GM21526 (cell line): ENCODE results near the gene C19orf85.
A peak's percentile ranks its signal among the peaks of the same experiment; 100 is the strongest.
"Not testable (repeated sequence)": the region's sequence is repeated elsewhere in the genome, so short reads cannot be mapped to it uniquely, and the experiment has no call there.

Experiments
- ATAC-seq: cut with Tn5 transposase; IDR thresholded peaks from one replicate; pipeline ENCODE4 v1.9.1; 2021; ENCODE audit warnings: moderate library complexity; ENCODE audit not compliant: unreplicated experiment, low FRiP score

The C19orf85 gene

DNA sequence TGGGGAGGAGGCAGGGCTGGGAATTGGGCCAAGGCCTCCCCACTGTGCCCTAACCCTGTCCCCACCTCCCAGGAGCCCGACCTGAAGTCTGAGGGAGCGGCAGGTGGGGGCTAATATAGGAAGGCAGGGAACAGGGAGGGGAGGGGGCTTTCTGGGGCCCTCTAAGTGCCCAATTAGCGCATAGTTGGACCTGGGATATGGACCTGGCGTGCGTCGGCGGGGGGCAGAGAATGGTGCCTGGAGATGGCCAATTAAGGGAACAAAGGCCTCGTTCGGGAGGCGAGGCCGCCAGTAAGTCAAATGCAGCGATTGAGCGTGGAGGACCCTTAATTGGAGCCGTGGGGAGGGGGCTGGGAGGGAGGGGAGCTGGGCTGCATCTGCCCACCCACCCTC lies at the start of gene C19orf85:
TSS of gene C19orf85 (minus strand) at position 90 of the 393 bp plus-strand sequence. CDS start 197 bp downstream, outside the sequence.
- no peak for ATAC-seq

DNA sequence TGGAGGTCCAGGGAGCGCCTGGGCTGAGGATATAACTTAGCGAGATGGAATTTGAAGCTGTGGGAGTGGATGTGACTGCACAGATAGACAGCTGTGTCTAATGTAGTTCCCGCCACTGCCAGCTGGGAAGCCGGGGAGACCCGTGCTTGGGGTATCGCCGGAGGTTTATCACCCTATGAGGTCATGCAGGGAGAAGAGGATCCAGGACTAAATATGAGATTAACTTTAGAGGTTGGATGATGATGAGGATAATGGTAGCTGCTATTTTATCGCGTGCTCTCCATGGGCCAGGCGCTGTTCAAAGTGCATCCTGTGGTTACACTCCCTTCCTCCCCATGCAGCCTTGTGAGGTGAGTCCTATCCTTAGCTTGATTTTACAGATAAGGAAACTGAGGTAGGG lies 43.6 kb upstream of the C19orf85 start:
- ATAC-seq, result no peak

DNA sequence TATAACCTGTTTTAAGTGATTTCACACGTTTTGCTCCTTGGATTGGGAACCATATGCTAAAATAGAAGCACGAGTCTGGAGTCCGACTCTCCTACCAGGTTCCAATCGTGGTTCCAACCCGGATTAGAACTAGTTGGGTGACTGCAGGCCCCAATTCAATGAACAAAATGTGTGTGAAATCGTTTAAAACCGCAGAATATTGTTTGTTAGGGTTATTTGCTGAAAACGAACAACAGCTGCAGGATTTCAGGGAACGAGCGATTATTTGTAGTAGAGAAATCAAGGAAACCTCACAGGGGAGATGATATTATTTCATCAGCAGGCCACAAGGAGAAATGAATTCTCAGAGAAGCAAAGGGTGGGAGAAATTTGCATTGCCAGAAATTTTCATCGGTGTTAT lies 40.4 kb upstream of the C19orf85 start:
- no peak for ATAC-seq

DNA sequence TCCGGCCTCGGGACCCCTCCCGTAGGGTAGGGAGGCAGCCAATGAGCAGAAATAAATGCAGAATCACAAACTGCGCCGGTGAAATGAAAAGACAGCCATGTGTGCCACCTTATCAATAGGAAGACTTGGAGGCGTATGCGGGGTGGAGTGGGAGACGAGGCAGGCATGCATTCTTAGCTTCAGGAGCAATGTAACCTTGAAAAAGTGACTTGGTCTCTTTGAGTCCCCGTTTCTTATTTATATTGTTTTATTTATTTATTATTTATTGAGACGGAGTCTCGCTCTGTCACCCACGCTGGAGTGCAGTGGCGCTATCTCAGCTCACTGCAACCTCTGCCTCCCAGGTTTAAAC lies 39.7 kb upstream of the C19orf85 start:
- ATAC-seq, result no peak

DNA sequence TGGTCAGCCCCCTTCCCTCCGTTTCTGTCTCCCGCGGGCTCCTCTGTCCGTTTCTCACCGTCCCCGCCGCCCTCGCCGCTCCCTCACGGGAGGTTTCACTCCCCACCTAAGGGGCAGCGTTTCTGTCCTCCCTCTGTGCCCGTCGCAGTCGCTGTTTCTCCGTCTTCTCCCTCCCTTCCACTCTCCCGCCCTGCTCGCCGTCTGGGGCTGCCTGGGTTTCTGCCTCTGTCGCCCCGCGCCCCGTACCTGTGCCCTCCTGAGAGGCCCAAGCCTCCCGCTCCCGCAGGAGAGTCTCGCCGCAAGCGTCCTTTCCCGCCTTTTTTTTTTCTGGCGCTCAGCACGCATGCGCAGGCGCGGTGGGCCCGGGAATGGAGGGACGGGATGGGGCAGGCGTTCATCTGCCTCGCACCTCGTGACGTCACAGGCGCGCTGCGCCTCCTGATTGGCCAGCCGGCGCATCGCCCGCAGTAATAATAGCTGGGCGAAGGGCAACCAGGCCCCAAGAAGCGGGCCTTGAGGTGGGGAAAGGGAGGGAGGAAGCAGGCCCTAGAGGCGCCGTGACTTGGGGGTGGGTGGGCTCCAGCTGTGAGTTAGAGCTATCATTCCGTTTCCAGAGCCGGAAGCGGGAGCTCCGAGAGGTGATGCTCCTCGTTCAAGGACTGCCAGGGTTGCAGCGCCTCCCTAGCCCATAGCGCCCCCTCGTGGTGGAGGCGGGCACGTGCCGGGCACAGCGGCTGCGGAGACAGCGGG lies 39.1 kb upstream of the C19orf85 start:
- ATAC-seq, result peak; percentile 83

DNA sequence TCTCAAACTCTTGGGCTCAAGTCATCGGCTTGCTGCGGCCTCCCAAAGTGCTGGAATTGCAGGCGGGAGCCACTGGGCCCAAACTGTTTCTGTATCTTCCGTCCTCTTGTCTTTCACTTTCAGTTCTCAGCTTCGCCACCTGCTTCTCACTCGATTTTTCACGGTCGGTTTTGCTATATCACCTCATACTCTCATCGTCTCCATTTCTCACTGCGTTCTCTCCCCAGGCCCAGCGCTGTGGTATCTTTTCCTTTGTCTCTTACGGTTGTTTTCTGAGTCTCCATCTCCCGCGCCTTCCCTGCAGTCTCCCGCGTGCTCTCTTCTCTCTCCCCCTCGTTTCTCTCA lies 38.6 kb upstream of the C19orf85 start:
- no peak for ATAC-seq

DNA sequence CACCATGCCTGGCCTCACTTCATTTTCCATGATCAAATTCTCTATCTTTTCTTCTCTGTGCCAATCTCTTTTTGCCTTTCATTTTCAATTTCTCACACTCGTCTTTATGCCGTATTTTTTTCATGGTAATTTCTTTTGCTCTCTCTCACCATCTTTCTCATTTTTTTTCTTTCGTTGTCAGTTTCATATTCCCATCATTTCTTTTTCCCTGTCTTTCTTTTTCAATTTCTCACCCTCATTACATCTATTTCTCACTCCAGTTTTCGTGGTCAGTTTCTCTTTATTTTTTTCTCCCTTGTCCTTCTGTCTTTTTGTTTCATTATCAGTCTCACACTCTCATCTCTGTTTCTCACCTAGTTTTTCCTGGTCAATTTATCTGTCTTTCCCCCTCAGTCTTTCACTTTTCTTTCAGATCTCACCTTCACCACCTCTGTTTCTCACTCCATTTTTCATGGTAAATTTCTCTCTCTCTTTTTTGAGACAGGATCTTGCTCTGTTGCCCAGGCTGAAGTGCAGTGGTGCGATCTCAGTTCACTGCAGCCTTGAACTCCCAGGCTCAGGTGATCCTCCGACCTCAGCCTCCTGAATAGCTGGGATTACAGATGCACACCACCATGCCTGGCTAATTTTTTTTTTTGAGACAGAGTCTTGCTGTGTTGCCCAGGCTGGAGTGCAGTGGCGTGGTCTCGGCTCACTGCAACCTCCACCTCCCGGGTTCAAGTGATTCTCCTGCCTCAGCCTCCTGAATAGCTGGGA lies 37.8 kb upstream of the C19orf85 start:
- ATAC-seq, result no peak

DNA sequence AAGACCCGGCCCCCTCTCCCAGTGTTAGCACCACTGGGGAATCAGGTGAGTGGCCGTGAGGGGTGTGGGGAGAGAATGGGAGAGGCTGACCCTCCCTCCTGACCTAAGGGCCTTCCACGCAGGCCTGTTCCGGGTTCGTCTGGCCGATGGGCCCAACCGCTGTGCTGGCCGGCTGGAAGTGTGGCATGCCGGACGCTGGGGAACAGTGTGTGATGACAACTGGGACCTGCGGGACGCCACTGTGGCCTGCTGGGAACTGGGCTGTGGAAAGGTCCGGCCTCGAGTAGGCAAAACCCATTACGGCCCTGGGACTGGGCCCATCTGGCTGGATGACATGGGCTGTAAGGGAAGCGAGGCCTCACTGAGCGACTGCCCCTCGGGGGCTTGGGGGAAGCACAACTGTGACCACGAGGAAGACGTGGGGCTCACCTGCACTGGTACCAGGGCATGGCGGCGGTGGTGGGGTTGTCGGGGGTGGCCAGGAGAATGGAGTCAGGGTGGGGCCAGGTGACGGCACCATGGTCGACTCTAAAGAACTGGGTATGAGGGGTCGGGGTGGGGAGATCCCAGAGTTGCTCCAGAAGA lies 35.9 kb upstream of the C19orf85 start:
- no peak for ATAC-seq

DNA sequence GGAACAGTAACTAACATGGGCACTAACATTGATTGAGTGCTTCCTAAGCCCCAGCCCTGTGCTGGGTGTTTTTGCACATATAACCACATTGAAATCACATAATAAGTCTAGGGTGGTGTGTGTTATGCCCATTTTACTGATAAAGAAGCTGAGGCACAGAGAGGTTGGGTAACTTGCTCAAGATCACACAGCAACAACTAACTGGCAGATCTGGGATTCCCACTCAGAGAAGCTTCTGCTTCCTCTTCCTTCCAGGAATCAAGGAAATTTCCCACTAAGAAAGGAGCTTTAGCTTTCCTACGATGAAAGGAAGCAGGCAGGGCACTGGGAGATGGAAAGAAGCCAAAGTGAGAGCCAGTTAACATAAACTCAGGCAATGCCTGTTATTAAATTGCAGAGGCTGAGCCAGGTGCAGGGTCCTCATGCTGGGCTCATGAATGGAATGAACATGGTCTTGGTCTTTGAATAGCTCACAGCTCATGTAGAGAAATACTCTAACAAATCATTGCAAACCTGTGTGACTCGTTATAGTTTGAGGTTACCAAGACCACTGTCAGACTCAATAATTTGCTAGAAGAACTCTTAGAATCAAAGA lies 33.8 kb upstream of the C19orf85 start:
- ATAC-seq, result no peak

DNA sequence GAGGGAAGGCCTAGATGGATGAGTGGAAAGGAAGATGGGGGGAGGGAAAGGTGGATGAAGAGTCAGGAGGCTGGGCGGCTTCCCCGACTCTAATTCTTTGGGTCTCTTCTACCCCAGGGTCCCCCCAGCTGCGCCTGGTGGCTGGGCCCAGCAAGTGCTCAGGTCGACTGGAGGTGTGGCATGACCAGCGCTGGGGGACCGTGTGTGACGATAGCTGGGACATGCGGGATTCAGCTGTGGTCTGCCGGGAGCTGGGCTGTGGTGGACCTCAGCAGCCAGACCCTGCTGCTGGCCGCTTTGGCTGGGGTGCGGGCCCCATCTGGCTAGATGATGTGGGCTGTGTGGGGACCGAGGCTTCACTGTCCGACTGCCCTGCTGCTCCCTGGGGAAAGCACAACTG lies 33.2 kb upstream of the C19orf85 start:
- ATAC-seq, result no peak

DNA sequence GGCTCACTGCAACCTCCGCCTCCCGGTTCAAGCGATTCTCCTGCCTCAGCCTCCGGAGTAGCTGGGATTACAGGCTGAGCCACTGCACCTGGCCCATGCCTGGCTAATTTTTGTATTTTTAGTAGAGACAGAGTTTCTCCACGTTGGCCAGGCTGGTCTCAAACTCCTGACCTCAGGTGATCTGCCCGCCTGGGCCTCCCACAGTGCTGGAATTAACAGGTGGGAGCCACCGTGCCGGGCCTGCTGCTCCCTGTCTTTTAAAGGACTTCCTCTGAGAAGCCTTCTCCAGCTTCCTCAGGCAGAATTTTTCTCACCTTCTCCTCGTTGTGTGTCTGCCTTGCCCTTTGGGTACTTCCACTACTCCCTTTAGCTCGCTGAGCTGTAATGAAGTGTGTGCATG lies 32.3 kb upstream of the C19orf85 start:
- ATAC-seq, result not testable (repeated sequence)

DNA sequence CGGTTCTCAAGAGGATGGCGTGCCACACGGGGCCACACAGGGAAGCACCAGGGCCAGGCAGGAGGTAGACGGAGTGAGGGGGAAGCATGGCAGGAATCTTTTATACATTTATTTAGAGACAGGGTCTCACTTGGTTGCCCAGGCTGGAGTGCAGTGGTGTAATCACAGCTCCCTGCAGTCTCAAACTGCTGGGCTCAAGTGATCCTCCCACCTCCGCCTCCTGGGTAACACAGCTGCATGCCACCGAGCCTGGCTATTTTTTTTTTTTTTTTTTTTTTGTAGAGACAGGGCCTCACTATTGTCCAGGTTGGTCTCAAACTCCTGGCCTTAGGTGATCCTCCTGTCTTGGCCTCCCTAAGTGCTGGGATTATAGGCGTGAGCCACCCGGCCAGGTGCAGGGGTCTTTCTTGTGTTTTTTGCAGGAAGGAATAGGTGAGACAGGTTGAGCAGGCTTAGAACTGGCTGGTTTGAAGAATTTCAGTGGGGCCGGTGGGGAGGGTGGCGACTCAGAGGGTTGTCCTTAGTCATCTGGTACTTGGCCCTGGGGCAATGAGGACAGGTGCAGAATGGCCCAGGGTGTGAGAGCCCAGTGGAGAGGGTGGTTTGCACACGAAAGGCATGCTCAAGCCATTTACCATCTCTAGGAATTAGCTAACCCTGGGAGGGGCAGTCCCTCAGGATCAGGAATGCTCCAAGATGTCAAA lies 31.2 kb upstream of the C19orf85 start:
- no peak for ATAC-seq

DNA sequence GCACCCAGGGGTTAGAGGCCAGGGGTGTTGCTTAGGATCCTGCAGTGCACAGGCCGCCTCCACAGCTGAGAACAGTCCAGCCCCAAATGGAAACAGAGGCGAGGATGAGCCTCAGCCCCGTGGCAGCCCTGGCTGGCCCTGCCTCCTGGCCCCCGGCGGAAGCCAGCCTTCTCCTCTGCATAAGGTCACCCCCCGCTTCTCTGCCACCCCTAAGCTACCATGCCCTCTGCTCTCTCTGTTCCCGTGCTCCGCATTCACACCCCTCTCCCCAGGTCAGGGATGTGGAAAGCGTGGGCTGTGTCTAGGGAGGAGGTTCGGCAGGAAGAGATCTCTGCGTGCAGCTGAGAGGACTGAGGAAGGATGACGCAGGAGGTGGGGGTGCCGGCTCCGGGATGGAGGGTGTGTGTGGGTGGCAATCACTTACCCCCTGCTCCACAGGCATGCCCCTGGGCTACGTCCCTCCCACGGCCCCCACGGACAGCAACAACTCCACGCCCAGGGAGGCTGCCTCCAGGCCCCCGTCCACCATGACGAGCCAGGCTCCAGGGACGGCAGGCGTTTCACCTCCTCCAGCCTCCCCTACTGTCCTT lies 29.7 kb upstream of the C19orf85 start:
- no peak for ATAC-seq

DNA sequence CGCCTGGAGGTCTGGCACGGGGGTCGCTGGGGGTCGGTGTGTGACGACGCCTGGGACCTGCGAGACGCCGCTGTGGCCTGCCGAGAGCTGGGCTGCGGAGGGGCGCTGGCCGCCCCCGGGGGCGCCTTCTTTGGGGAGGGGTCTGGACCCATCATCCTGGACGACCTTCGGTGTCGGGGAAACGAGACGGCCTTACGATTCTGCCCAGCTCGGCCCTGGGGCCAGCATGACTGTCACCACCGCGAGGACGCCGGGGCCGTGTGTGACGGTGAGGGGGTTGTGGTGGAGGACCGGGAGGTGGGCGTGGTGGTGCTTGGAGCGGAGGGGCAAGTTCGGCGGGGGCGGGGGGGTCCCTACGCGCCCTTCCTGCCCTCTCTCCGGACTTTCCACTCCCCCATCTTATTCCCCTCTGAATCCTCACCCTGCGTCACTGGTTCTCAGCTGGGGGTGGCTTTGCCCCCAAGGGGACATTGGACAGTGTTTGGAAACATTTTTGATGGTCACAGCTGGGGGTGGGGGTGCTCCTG lies 29.2 kb upstream of the C19orf85 start:
- no peak for ATAC-seq

DNA sequence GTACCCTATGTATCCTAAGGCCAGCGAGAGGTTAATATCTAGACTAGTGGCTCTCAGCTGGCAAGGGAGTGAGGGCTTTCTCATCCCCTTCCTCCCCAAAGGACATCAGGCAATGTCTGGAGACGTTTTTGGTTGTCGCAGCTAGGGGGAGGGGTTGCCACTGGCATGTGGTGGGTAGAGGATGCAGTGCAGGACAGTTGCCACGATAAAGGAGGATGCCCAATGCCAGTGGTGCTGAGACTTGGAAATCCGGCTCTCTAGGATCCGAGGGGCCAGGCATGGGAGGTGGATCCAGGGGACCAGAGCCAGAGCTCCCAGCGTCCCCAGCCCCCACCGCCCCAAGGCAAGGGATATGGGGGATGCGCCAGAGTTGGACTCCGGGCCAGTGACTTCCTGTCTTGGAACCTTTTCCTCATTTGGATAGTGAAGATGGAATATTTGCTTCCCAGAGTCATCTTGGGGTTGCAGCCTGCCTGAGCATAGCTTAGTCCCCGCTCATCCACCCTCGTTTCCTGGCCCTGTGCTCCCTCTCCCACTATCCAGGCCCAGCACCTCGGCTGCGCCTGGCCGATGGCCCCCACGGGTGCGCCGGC lies 28.6 kb upstream of the C19orf85 start:
- ATAC-seq, result no peak

DNA sequence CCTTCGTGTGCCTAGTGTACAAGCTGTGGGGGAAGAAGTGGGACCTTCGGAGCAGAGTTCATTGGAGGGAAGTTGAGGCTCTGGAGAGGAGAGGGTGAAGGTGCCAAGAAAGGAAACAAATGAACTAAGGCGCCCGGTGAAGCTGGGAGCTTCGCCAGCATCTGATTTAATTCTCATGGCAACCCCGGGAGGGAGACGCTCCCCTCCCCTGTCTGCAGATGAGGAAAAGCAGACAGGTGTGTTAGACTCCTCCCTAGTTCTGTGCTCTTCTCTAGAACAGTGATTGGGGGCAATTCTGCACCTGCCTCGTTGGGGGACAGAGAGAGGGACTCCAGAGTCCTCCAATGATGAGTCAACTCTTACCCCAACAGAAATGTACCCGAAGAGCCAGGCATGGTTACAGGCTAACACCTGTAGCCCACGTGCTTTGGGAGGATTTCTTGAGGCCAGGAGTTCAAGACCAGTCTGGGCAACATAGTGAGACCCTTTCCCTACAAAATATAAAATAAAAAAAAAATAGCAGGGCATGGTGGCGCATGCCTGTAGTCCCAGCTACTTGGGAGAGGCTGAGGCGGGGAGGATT lies 27.9 kb upstream of the C19orf85 start:
- no peak for ATAC-seq

DNA sequence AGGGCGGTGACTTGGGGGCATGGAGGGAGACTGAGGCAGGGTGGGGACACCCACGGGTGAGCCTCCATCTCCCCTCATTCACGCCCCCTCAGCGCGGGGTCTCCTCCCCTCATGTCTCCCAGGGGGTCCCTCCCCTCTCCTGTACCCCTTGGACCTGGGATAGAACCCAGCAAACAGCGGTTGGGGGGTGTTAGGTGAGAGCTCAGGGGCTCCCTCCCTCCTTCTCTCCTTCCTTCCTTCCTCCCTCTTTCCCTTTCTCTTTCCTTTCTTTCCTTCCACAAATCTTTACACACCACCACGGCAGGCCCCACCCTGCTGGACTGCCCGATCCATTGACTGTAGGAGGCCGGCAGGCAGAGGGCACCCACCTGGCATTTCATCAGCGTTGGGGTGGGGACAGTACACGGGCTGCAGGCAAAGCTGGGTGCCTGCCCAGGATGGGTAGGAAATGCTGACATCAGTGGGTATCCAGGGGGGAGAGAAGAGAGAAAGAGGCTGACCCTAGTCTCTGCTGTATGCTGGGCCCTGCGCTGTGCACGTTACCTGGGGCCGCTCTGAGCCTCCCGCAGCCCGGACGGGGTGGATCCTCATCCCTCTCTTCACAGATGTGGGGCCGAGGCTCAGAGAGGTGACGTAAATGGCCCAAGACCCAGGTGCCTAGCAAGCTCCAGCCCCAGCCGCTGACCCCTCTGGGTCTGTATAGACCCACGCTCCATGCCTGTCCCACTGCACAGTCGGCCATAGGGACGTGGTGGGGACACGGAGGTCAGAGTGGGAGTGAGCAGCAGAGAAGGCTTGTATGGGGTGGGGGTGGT lies 27.2 kb upstream of the C19orf85 start:
- no peak for ATAC-seq

DNA sequence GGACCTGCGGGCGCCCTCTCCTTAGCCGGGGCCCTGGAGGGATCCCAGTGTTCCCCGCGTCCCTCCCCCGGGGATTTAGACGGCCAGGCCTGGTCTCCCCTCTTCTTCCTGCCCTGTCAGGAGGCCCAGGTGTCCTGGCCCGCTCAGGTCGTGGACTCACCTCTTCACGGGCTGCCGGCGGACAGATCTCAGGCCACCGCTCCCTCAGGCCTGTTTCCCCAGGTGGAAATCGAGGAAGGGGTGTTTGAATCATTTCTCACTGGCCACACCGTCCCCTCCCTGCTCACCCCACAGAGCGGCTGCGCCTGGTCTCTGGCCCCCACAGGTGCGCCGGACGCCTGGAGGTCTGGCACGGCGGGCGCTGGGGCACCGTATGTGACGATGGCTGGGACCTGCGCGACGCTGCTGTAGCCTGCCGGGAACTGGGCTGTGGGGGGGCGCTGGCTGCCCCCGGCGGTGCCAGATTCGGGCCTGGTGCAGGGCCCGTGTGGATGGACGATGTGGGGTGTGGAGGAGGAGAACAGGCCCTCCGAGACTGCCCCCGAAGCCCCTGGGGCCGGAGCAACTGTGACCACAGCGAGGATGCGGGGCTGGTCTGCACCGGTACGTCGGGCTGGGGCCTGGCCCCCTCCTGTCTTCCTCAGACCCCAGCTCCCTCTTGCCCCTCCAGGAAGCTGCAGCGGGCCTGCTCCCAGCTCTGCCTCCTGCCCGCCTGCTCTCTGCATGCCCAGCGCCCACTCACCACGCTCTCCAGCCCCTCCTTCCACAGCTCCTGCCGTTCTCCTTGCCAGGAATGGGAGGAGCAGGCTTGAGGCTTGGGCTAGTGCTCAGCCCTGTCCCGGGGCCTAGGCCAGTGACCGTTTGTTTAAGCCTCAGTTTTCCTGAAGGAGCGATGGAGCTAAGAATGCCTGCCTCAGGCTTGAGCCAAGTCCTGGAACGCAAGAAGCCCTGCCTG lies 26.2 kb upstream of the C19orf85 start:
- ATAC-seq, result no peak
